HG02885 (cell line): ENCODE measurements around the gene BMAL1.
"Not testable (repeated sequence)": the region's sequence is repeated elsewhere in the genome, so short reads cannot be mapped to it uniquely, and the experiment has no call there.

ENCODE experiments used
- ATAC-seq: cut with Tn5 transposase; IDR thresholded peaks from one replicate; pipeline ENCODE4 v1.9.1; 2021; ENCODE audit warnings: mild to moderate bottlenecking; ENCODE audit not compliant: unreplicated experiment, poor library complexity

Gene BMAL1

GRCh38 chr11:13366266-13367026, 88.9 kb downstream of the BMAL1 start:
- peak; percentile 53 for ATAC-seq

GRCh38 chr11:13367115-13367514, 89.5 kb downstream of the BMAL1 start:
- peak; percentile 72 for ATAC-seq

GRCh38 chr11:13368041-13368446, 90.5 kb downstream of the BMAL1 start:
- no peak for ATAC-seq

GRCh38 chr11:13373216-13373615, 95.6 kb downstream of the BMAL1 start:
- ATAC-seq = no peak

- ATAC-seq = no peak
Measured at GRCh38 chr11:13375798-13376197, 98.2 kb downstream of the BMAL1 start.

- ATAC-seq = no peak
Measured at GRCh38 chr11:13376402-13376801, 98.8 kb downstream of the BMAL1 start.

GRCh38 chr11:13376838-13377237, 99.2 kb downstream of the BMAL1 start:
- no peak for ATAC-seq

- ATAC-seq = no peak
Measured at GRCh38 chr11:13378316-13378715, 100.7 kb downstream of the BMAL1 start.

- no peak for ATAC-seq
Measured at GRCh38 chr11:13380731-13381130, 103.1 kb downstream of the BMAL1 start.

- ATAC-seq = no peak
Measured at GRCh38 chr11:13382751-13383150, 105.2 kb downstream of the BMAL1 start.

GRCh38 chr11:13384908-13385640, 107.5 kb downstream of the BMAL1 start:
- peak; percentile 55 for ATAC-seq

- no peak for ATAC-seq
Measured at GRCh38 chr11:13386567-13386966, 109.0 kb downstream of the BMAL1 start.

GRCh38 chr11:13388741-13389140, 111.2 kb downstream of the BMAL1 start:
- no peak for ATAC-seq

GRCh38 chr11:13391217-13391616, 113.6 kb downstream of the BMAL1 start:
- no peak for ATAC-seq

- ATAC-seq = not testable (repeated sequence)
Measured at GRCh38 chr11:13398335-13398734, 120.7 kb downstream of the BMAL1 start.

GRCh38 chr11:13405220-13405619, 127.6 kb downstream of the BMAL1 start:
- no peak for ATAC-seq

- no peak for ATAC-seq
Measured at GRCh38 chr11:13415201-13415600, 137.6 kb downstream of the BMAL1 start.

- no peak for ATAC-seq
Measured at GRCh38 chr11:13421561-13421960, 144.0 kb downstream of the BMAL1 start.

GRCh38 chr11:13423372-13423771, 145.8 kb downstream of the BMAL1 start:
- ATAC-seq = no peak

- ATAC-seq = no peak
Measured at GRCh38 chr11:13427440-13427839, 149.8 kb downstream of the BMAL1 start.

- ATAC-seq = no peak
Measured at GRCh38 chr11:13429288-13429687, 151.7 kb downstream of the BMAL1 start.

GRCh38 chr11:13429836-13430235, 152.2 kb downstream of the BMAL1 start:
- ATAC-seq = no peak
